HEK293 (cell line): ENCODE measurements around the gene PPARA.

Experiments used
- CTCF ChIP-seq: fragments of 450-650 bp; formaldehyde crosslinking; IDR thresholded peaks from 2 replicates; pipeline ENCODE4 v1.5.1; 2016; ENCODE audit warnings: missing biosample characterization, missing genetic modification characterization
- ZNF398 ChIP-seq: fragments of 450-650 bp; formaldehyde crosslinking; IDR thresholded peaks from 2 replicates; pipeline ENCODE4 v1.5.1; 2017; ENCODE audit warnings: missing biosample characterization, missing genetic modification characterization
- ZNF585B ChIP-seq: fragments of 450-650 bp; formaldehyde crosslinking; IDR thresholded peaks from 2 replicates; pipeline ENCODE4 v1.5.1; 2016; ENCODE audit warnings: missing biosample characterization, missing genetic modification characterization

GRCh38 chr22:46108564-46109473 lies 41.5 kb upstream of the PPARA start:
- TF ChIP-seq ZNF585B = no peak
- 0 out of 2 replicates have a peak, but pooled peaks have one; percentile 20 for TF ChIP-seq CTCF (tag by site-specific recombination)
- TF ChIP-seq ZNF398 (tag by site-specific recombination) = no peak
